ENCODE results near the gene SBNO2. TPM values are rescaled to one million over a fixed set of nuclear protein-coding genes. Genes with fewer than 3 reads are reported as not detected.

SBNO2 gene
- total RNA-seq, 1 donor from 2014 or later, result 14.8 TPM

DNA sequence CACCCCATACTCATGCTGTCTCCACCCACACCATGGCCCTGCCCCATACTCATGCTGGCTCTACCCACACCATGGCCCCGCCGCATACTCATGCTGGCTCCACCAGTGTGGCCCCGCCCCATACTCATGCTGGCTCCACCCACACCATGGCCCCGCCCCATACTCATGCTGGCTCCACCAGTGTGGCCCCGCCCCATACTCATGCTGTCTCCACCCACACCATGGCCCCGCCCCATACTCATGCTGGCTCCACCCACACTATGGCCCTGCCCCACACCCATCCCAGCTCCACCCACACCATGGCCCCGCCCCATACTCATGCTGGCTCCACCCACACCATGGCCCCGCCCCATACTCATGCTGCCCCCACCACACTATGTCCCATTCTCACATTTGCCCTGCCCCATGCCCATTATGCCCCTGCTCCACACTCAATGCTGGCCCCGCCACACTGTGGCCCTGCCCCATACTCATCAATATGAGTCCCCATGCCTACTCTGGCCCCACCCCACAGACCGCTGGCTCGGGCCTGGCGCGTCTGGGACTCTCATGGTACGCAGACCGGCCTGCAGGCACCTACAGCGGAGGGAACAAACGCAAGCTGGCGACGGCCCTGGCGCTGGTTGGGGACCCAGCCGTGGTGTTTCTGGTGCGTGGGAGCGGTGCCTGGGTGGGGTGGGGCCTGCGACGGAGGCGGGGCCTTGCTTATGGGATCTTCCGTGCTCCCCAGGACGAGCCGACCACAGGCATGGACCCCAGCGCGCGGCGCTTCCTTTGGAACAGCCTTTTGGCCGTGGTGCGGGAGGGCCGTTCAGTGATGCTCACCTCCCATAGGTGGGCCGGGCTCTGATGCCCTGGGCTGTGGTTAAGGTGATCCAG, 110.8 kb downstream of the SBNO2 start:
- DNase-seq (ENCODE audit: low read depth in 2 of 2), result peak in 1 of 2 donors; percentile 57

DNA sequence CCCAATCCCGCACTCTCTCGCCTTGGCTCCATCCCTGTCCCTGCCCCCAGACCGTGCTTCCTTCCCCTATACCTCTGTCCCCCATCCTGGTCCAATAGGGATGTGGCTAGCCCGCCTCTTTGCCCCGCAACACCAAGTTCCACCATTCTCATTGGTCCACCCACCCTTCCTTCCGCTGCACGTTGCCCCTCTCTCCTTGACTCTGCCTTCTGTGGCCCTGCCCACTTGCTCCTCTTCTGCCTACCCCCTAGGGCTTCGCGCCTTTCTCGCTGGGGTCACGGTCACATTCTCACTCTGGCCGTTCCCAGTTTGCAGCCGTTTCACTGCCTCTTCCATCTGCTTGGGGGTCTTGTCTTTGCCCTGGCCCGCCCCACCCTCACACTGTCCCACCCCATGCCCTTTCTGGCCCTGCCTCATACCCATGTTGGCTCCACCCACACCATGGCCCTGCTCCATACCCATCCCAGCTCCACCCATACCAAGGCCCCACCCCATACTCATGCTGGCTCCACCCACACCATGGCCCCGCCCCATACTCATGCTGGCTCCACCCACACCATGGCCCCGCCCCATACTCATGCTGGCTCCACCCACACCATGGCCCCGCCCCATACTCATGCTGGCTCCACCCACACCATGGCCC, 111.6 kb downstream of the SBNO2 start:
- DNase-seq (ENCODE audit: low read depth in 2 of 2), result no peak

DNA sequence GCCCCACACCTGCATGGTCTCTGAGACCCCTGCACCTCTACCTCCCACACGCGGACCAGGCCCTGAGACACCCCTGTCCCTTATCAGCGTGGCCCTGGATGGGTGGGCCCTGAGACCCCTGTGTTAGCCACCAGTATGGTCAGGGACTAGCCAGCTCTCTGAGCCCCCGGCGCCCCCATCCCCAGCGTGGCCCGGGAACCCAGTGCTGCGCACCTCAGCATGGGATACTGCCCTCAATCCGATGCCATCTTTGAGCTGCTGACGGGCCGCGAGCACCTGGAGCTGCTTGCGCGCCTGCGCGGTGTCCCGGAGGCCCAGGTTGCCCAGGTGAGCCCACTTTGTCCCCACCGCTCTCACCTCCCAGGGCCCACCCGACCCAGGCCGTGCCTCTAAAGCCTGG, 112.1 kb downstream of the SBNO2 start:
- no peak for DNase-seq (ENCODE audit: low read depth in 2 of 2)

DNA sequence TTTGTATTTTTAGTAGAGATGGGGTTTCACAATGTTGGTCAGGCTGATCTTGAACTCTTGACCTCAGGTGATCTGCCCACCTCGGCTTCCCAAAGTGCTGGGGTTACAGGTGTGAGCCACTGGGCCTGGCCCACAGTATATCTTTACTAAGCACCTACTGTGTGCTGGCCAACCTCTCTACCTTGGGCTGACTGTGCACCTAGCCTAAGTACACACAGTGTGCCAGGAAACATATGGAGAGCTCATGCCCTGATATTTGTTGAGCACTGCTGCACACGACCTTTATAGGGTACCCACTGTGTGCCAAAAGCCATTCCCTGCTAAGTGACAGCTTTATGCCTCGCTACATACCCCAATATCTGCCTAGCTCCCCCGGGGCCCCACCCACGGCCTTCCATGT, 113.4 kb downstream of the SBNO2 start:
- DNase-seq (ENCODE audit: low read depth in 2 of 2), result no peak

DNA sequence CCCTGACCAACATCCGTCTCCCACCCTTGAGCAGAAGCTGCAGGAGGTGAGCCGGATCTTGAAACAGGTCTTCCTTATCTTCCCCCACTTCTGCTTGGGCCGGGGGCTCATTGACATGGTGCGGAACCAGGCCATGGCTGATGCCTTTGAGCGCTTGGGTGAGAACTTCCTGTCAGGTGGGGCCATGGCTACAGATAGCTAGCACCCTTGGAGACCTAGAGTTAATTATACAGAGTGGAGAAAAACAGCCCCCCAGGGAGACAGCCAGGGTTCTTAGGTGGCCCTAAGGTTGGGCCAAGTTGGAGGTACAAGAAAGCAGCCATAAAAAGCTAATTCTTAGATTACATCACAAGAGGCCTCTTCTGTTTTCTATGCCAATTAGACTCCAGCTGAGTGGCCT, 116.0 kb downstream of the SBNO2 start:
- DNase-seq (ENCODE audit: low read depth in 2 of 2), result no peak

Other genes with a start within 250 kb of the SBNO2 start
- gene ARID3A, start 248.2 kb downstream of the SBNO2 start, total RNA-seq, result 4.2 and 7.2 TPM in 2 replicates
- 79.8 and 94.1 TPM in 2 replicates for gene WDR18, start 189.9 kb downstream of the SBNO2 start, total RNA-seq
- gene GRIN3B, start 173.8 kb downstream of the SBNO2 start, total RNA-seq, result 0.25 and 0.26 TPM in 2 replicates
- 31.8 and 60.1 TPM in 2 replicates for gene TMEM259, start 153.1 kb downstream of the SBNO2 start, total RNA-seq
- not detected in 2 replicates for gene RNU6-2, start 152.7 kb downstream of the SBNO2 start, total RNA-seq
- 92.6 and 93.6 TPM in 2 replicates for gene CNN2, start 147.7 kb downstream of the SBNO2 start, total RNA-seq
- 3.7 and 4.6 TPM in 2 replicates for gene ABCA7, start 134.2 kb downstream of the SBNO2 start, total RNA-seq
- gene ARHGAP45, start 107.1 kb downstream of the SBNO2 start, total RNA-seq, result 13.5 and 24.6 TPM in 2 replicates
- 87.6 and 89.4 TPM in 2 replicates for gene POLR2E, start 78.9 kb downstream of the SBNO2 start, total RNA-seq
- 461 and 469 TPM in 2 replicates for gene GPX4, start 70.3 kb downstream of the SBNO2 start, total RNA-seq
- gene STK11, start 31.5 kb upstream of the SBNO2 start, total RNA-seq, result 67.6 and 69.3 TPM in 2 replicates
- gene CBARP, start 63.7 kb upstream of the SBNO2 start, total RNA-seq, result 0.64 and 1.9 TPM in 2 replicates
- 16.8 and 23.6 TPM in 2 replicates for gene ATP5F1D, start 67.5 kb upstream of the SBNO2 start, total RNA-seq
- 4.9 and 7.0 TPM in 2 replicates for gene MIDN, start 74.3 kb upstream of the SBNO2 start, total RNA-seq
- gene CIRBP, start 95.1 kb upstream of the SBNO2 start, total RNA-seq, result 118 and 189 TPM in 2 replicates
- 16.4 and 19.7 TPM in 2 replicates for gene FAM174C, start 101.3 kb upstream of the SBNO2 start, total RNA-seq
- 0.13 and 0.25 TPM in 2 replicates for gene EFNA2, start 111.6 kb upstream of the SBNO2 start, total RNA-seq
- gene NDUFS7, start 209.6 kb upstream of the SBNO2 start, total RNA-seq, result 67.7 and 92.3 TPM in 2 replicates
- 9.1 and 10.2 TPM in 2 replicates for gene GAMT, start 227.3 kb upstream of the SBNO2 start, total RNA-seq
- 69.4 and 70.3 TPM in 2 replicates for gene DAZAP1, start 233.3 kb upstream of the SBNO2 start, total RNA-seq

All from dermis microvascular lymphatic vessel endothelial cell (primary cell).